ENCODE results near the gene PTPRF.

DNA sequence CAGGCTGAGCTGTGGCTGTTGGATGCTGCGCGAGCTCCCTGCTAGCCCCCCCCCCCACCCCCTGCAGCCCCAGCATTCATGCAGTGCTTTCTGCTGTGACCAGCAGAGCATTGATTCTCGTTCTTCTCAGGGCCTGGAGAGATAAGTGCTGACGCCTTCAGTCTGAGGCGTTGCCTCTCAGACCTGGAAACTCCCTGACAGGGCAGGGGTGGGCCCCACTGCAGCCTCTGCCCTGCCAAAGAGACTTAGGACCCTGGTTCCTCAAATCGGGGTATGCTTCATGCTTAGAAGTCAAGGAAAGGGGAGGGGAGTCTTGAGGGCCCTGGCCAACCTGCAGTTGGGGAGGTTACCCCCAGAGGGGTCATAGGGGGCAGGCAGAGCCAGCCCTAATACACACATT is 38.5 kb downstream of the PTPRF start:
- TF ChIP-seq SIN3A (IDR thresholded peaks at IDR 0.05; ENCODE audit: borderline replicate concordance, insufficient read depth, low read length) = no peak
- TF ChIP-seq TAF1 (IDR thresholded peaks at IDR 0.05; ENCODE audit: borderline replicate concordance, insufficient read depth, low read length) = no peak
- TF ChIP-seq POLR2AphosphoS5 (IDR thresholded peaks at IDR 0.05; ENCODE audit: low read depth, low read length) = no peak
- TF ChIP-seq, protein P1, sequence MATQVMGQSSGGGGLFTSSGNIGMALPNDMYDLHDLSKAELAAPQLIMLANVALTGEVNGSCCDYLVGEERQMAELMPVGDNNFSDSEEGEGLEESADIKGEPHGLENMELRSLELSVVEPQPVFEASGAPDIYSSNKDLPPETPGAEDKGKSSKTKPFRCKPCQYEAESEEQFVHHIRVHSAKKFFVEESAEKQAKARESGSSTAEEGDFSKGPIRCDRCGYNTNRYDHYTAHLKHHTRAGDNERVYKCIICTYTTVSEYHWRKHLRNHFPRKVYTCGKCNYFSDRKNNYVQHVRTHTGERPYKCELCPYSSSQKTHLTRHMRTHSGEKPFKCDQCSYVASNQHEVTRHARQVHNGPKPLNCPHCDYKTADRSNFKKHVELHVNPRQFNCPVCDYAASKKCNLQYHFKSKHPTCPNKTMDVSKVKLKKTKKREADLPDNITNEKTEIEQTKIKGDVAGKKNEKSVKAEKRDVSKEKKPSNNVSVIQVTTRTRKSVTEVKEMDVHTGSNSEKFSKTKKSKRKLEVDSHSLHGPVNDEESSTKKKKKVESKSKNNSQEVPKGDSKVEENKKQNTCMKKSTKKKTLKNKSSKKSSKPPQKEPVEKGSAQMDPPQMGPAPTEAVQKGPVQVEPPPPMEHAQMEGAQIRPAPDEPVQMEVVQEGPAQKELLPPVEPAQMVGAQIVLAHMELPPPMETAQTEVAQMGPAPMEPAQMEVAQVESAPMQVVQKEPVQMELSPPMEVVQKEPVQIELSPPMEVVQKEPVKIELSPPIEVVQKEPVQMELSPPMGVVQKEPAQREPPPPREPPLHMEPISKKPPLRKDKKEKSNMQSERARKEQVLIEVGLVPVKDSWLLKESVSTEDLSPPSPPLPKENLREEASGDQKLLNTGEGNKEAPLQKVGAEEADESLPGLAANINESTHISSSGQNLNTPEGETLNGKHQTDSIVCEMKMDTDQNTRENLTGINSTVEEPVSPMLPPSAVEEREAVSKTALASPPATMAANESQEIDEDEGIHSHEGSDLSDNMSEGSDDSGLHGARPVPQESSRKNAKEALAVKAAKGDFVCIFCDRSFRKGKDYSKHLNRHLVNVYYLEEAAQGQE (IDR thresholded peaks at IDR 0.05; ENCODE audit: insufficient read depth in 1 of 2, low read depth in 2 of 2, low read length in 2 of 2) = no peak
- TF ChIP-seq FOXP2 (optimal IDR thresholded peaks at IDR 0.05; ENCODE audit: borderline replicate concordance, extremely low read depth, extremely low read length, insufficient read depth) = no peak

Measured in PFSK-1 (cell line).